SU-DHL-6 (cell line): ENCODE results near the gene DPEP1.

Source experiments
- H2AFZ ChIP-seq: fragments of 200-600 bp; sonication (generic); 2 replicates; pipeline ENCODE4 v1.6.1; 2014; ENCODE audit warnings: low read depth, mild to moderate bottlenecking, moderate library complexity, mixed read lengths, antibody characterized with exemption, low read length; ENCODE audit not compliant: severe bottlenecking
- H3F3A ChIP-seq: fragments of 200-600 bp; shearing (Covaris generic); 2 replicates; pipeline ENCODE4 v1.6.0; 2016; ENCODE audit warnings: antibody characterized with exemption, mild to moderate bottlenecking; ENCODE audit not compliant: insufficient read depth
- H3K27ac ChIP-seq: fragments of 200-600 bp; sonication (generic); 2 replicates; pipeline ENCODE4 v1.5.1; 2016; ENCODE audit warnings: low read depth, mild to moderate bottlenecking, low read length, moderate library complexity, mixed read lengths
- H3K27me3 ChIP-seq: fragments of 200-600 bp; sonication (generic), shearing (Covaris generic); 2 replicates; pipeline ENCODE4 v1.6.0; 2014; ENCODE audit warnings: mild to moderate bottlenecking, low read length
- H3K36me3 ChIP-seq: fragments of 200-600 bp; sonication (generic); 2 replicates; pipeline ENCODE4 v1.6.1; 2014; ENCODE audit warnings: mild to moderate bottlenecking, low read length, mixed read lengths
- H3K4me2 ChIP-seq: fragments of 300-600, 200-600 bp; shearing (Covaris generic), sonication (generic); 2 replicates; pipeline ENCODE4 v1.6.0; 2014; ENCODE audit warnings: low read length, low read depth, mild to moderate bottlenecking; ENCODE audit not compliant: poor library complexity, severe bottlenecking
- H3K4me3 ChIP-seq: fragments of 200-600 bp; sonication (generic); 2 replicates; pipeline ENCODE4 v1.5.1; 2014; ENCODE audit warnings: antibody characterized with exemption, low read length, mild to moderate bottlenecking, mixed read lengths; ENCODE audit not compliant: insufficient read depth, poor library complexity, severe bottlenecking
- H3K79me2 ChIP-seq: fragments of 200-600 bp; sonication (generic); 2 replicates; pipeline ENCODE4 v1.6.1; 2014; ENCODE audit warnings: mild to moderate bottlenecking, low read length, moderate library complexity; ENCODE audit not compliant: insufficient read depth
- H3K9ac ChIP-seq: fragments of 200-600 bp; sonication (generic); 2 replicates; pipeline ENCODE4 v1.7.0; 2014; ENCODE audit warnings: mild to moderate bottlenecking, low read length
- H3K9me2 ChIP-seq: fragments of 200-600 bp; sonication (generic); replicated peaks from 2 replicates; pipeline ENCODE4 v1.6.1; 2014; ENCODE audit warnings: low read length; ENCODE audit not compliant: insufficient read depth
- H3K9me3 ChIP-seq: fragments of 200-600 bp; sonication (generic); 2 replicates; pipeline ENCODE4 v1.6.1; 2014; ENCODE audit warnings: low read length, mixed read lengths; ENCODE audit not compliant: insufficient read depth
- H4K20me1 ChIP-seq: fragments of 200-600 bp; sonication (generic); 2 replicates; pipeline ENCODE4 v1.6.1; 2014; ENCODE audit warnings: low read depth, mild to moderate bottlenecking, antibody characterized with exemption, low read length, moderate library complexity, mixed read lengths
- EZH2phosphoT487 ChIP-seq: fragments of 200-600 bp; sonication (generic), shearing (Covaris generic); conservative IDR thresholded peaks from 2 replicates; pipeline ENCODE4 v1.6.1; 2018; ENCODE audit warnings: mild to moderate bottlenecking, antibody characterized with exemption, low read length, moderate library complexity, mixed read lengths
- TF ChIP-seq, protein P1 (sequence below): fragments of 200-600 bp; sonication (generic); IDR thresholded peaks from one replicate; pipeline ENCODE4 v1.5.1; 2017; ENCODE audit warnings: antibody characterized with exemption, mild to moderate bottlenecking, low read length, moderate library complexity; ENCODE audit not compliant: insufficient read depth, poor library complexity, severe bottlenecking

DPEP1 gene

GRCh38 chr16:89579351-89579750 lies 34.1 kb upstream of the DPEP1 start:
- Histone ChIP-seq H2AFZ (no peak overlapping the region), H3K9me2 (no peaks in the 10 kb centered on the region), H3K4me3 (no peak overlapping the region), H3K9me3 (no peaks in the 10 kb centered on the region), H3K36me3 (no peaks in the 10 kb centered on the region), H3F3A (no peaks in the 10 kb centered on the region), H3K79me2 (no peaks in the 10 kb centered on the region), H3K27me3 (no peaks in the 10 kb centered on the region), H3K4me2 (no peak overlapping the region), H3K27ac (no peak overlapping the region), H4K20me1 (no peaks in the 10 kb centered on the region), H3K9ac (no peak overlapping the region)
- TF ChIP-seq, protein P1, sequence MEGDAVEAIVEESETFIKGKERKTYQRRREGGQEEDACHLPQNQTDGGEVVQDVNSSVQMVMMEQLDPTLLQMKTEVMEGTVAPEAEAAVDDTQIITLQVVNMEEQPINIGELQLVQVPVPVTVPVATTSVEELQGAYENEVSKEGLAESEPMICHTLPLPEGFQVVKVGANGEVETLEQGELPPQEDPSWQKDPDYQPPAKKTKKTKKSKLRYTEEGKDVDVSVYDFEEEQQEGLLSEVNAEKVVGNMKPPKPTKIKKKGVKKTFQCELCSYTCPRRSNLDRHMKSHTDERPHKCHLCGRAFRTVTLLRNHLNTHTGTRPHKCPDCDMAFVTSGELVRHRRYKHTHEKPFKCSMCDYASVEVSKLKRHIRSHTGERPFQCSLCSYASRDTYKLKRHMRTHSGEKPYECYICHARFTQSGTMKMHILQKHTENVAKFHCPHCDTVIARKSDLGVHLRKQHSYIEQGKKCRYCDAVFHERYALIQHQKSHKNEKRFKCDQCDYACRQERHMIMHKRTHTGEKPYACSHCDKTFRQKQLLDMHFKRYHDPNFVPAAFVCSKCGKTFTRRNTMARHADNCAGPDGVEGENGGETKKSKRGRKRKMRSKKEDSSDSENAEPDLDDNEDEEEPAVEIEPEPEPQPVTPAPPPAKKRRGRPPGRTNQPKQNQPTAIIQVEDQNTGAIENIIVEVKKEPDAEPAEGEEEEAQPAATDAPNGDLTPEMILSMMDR, result no peak
- no peak for TF ChIP-seq EZH2phosphoT487

GRCh38 chr16:89581045-89581695 lies 32.3 kb upstream of the DPEP1 start:
- Histone ChIP-seq H3F3A (no peaks in the 10 kb centered on the region), H2AFZ (no peak overlapping the region), H3K27ac (no peak overlapping the region), H3K9me2 (no peaks in the 10 kb centered on the region), H3K4me2 (no peak overlapping the region), H3K9ac (no peak overlapping the region), H3K36me3 (no peaks in the 10 kb centered on the region), H4K20me1 (no peaks in the 10 kb centered on the region), H3K9me3 (no peaks in the 10 kb centered on the region), H3K79me2 (no peaks in the 10 kb centered on the region), H3K4me3 (no peak overlapping the region), H3K27me3 (no peaks in the 10 kb centered on the region)
- TF ChIP-seq EZH2phosphoT487, result no peak
- TF ChIP-seq, protein P1, result no peak

DNA sequence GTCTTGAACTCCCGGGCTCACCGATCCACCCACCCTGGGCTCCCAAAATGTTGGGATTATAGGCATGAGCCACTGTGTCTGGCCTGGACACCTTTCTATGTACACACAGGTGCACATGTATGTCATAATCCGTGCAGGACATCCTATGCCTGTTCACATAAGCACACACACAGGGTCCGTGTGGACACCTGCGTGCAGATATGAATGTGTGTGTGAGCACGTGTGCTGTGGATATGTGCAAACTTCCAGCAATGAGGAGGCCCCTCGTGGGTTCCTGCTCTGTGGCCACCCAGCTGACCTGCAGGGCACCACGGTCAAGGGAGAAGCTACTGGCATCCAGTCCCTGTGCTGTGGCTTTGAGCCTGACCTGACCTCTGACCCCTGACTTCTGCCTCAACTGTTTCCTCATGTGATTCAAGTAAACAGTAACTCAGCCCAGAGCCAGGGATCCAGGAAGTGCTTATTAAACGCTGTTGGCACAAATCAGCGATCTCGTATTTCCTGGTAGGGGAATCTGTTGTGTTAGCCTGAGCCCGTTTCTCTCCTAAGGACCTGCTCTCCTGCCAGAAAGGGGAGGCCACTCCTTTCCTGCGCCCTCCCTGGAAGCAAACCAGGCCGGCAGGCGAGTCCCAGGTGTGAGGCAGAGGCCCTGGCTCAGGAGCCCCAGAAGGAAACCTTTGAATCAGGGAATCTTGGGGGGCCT lies 31.4 kb upstream of the DPEP1 start:
- Histone ChIP-seq H2AFZ (no peak overlapping the region), H3K27ac (no peak overlapping the region), H3K4me3 (no peak overlapping the region), H3F3A (no peaks in the 10 kb centered on the region), H3K9me2 (no peaks in the 10 kb centered on the region), H3K79me2 (no peaks in the 10 kb centered on the region), H3K27me3 (no peaks in the 10 kb centered on the region), H4K20me1 (no peaks in the 10 kb centered on the region), H3K36me3 (no peaks in the 10 kb centered on the region), H3K4me2 (no peak overlapping the region), H3K9me3 (no peaks in the 10 kb centered on the region), H3K9ac (no peak overlapping the region)
- TF ChIP-seq EZH2phosphoT487, result no peak
- TF ChIP-seq, protein P1, result no peak
